NCI-H2029 treated with DMSO at 0.1 percent for 48 hours (cell line): ENCODE results near the gene TOMM34.

ENCODE experiments used
- DNase-seq: peaks from one replicate; lab custom pipeline; 2025; lab: John Stamatoyannopoulos, UW

The TOMM34 gene

DNA sequence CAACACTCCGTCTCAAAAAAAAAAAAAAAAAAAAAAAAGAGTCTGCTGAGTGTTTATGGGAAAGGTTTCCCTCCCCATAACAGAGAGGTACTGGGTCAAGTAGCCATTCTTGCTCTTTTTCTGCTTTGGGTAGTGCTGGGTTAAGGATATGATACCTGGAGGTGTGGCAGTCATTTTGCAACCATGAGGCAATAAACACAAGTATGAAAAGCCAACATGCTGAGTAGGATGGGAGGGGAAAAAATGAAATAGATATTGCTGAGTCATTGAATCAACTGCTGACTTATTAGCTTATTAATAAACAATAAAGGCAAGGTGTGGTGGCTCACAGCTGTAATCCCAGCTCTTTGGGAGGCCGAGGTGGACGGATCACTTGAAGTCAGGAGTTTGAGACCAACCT is 2.3 kb upstream of the TOMM34 start:
- no peak for DNase-seq

GRCh38 chr20:44961870-44962267 is 1.7 kb upstream of the TOMM34 start:
- no peak for DNase-seq

DNA sequence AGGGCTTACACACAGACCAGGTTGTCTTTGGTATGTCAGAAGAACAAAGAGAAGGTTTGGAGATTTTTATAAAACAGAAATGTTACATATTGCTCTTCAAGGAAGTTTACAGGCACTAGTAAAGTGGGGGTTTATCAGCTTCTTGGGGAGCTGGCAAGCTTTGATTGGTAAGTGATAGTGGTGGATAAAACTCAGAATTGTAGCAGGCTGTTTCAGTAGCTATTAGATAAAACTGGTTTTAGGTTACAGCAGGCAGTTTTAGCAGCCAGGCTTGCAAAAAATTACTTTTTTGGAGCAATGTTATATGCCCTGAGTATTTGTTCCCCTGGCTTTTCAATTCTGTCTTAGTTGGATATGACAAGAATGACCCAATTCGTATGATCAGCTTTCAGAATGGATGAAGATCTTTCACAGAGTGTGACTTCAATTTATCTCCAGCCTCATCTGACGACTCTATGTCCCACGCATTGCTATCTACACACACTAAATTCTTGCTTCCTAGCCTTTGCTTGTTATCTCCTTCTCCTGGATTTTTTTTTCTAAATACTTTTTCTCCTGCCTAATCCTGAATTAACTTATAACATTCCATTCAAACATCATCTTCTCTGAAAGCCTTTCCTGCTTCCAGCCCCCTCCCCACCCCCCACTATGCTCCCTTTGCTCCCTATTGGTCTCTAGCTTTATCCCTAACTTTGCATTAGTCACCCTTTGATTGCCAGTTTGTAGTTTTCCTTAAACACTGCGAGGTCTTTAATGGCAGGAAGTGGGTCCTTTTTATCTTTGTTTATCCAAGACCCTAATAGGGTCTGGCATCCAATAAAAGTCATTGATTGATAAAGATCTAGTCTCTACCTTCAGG is 1.0 kb upstream of the TOMM34 start:
- no peak for DNase-seq

GRCh38 chr20:44959638-44960102 is 527 bp downstream of the TOMM34 start:
- no peak for DNase-seq

GRCh38 chr20:44959082-44959637 is 1.0 kb downstream of the TOMM34 start:
- no peak for DNase-seq

GRCh38 chr20:44958276-44958675 is 1.9 kb downstream of the TOMM34 start:
- DNase-seq: no peak

DNA sequence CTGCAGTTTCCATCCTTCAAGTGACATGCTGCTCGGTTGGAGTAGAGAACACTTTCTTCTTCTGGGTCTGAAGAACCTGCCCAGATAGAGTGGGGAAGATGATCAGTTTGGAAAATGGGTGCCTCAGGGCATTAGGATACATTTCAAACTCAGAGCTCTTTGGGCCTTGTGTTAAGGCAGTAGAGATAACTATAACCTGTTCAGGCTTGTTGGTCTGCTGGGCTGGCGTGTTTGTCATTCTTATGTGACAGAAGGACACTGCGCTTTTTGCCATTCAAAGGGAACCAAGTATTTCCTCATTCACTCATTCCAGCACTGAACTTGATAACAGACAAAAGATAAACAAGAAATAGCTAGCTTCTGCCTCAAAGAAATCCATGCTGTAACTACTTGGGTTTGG is 3.8 kb downstream of the TOMM34 start:
- no peak for DNase-seq

- no peak for DNase-seq
Observed at GRCh38 chr20:44955270-44955669, 4.9 kb downstream of the TOMM34 start.

GRCh38 chr20:44954211-44954610 is 6.0 kb downstream of the TOMM34 start:
- no peak for DNase-seq

GRCh38 chr20:44952731-44953130 is 7.5 kb downstream of the TOMM34 start:
- DNase-seq: no peak

GRCh38 chr20:44950368-44950767 is 9.8 kb downstream of the TOMM34 start:
- no peak for DNase-seq

- no peak for DNase-seq
Observed at GRCh38 chr20:44948513-44948912, 11.7 kb downstream of the TOMM34 start.

GRCh38 chr20:44948107-44948506 is 12.1 kb downstream of the TOMM34 start:
- no peak for DNase-seq

DNA sequence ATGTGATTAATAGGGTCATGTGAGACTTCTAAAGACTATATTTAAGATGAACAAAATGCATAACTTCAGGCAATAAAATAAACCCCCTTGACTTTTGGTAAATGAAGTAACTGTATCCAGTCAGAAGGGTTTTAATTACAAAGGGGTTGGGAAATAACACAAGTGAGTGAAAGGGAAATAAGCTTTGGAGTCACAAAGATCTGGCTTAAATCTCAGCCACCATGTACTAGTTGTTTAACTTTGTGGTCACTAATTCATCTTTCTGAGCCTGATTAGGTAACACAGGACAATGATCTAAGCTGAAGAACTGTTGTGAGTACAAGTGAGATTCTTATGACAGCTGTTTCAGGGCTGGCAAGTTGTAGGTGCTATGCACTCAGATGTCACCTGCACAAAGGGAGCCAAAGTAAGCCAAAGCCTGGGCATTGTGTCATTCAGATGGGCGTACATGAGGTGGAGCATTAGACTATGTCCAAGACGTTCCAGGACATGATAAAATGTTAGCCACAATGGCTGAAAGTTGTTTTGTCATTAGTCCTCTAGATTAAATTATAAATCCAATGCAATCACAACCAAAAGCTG is 13.8 kb downstream of the TOMM34 start:
- DNase-seq: no peak

DNA sequence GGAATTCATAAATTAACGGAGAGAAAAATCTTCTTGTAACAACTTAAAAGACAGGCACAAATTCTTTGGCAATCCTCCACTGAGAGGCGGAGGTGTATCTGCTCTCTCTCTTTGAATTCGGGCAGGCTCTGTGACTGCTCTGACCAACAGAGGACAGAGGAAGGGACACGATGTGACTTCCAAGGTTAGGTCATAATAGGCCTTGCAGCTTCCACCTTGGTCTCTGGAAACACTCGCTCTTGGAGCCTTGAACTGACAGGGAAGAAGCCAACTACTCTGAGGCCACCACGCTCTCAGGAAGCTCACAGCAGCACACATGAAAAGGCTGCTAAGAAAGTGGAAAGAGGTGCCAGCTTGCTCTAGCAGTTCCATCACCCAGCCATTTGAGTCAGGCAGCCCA is 14.9 kb downstream of the TOMM34 start:
- DNase-seq: no peak

- DNase-seq: no peak
Observed at GRCh38 chr20:44943828-44944227, 16.4 kb downstream of the TOMM34 start.

DNA sequence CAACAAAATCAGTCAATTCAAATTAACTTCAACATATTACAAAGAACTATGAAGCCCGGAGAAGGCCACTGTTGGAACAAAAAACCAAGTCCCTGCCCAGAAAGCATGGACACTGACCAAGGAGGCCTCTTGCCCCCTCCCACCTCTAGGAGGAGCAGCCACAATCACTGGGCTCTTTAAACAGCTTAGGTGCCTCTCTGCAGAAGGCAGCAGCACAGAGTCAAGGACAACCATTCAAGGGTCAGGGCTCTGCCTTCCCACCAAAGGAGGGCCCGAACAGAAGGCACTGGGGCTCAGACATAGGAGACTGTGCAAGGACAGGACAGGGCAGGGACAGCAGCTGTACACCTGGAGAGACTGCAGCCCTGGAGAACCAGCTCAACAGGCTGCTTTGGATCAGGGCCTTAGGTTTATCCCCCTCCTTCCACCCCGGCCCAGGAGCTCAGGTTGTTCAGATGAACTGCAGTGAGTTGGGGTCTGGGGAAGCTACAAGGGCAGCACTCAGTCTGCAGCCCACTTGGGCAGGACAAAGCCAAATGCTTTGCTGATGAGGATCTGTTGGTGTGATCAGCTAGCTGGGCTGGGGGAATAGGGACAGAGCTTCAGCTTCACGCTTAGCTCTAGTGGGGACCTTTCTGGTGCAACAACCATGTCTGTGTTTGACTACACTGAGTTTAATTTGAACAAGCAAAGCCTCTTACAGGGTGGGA is 17.8 kb downstream of the TOMM34 start:
- DNase-seq: no peak

GRCh38 chr20:44941120-44941691 is 19.0 kb downstream of the TOMM34 start:
- no peak for DNase-seq

DNA sequence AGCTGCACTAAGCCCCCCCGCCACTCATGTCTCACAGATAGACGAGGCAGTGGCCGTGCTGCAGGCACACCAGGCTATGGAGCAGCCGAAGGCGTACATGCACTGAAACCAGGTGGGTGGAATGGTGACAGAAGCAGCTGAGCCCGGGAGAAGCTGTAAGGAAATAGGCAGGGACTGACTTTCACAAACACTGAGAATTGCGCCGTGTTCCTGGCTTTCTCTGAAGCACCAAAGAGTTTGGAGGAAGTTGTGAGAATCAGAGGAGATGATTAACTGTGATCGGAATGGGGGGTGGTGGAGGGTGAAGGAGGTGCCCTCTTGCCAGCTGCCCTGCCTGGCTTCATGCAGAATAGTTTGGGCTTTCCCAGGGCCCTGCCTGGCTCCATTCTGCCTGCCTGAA is 21.6 kb downstream of the TOMM34 start:
- DNase-seq: no peak

GRCh38 chr20:44936510-44936909 is 23.7 kb downstream of the TOMM34 start:
- DNase-seq: no peak

- no peak for DNase-seq
Observed at GRCh38 chr20:44932916-44933315, 27.3 kb downstream of the TOMM34 start.

DNA sequence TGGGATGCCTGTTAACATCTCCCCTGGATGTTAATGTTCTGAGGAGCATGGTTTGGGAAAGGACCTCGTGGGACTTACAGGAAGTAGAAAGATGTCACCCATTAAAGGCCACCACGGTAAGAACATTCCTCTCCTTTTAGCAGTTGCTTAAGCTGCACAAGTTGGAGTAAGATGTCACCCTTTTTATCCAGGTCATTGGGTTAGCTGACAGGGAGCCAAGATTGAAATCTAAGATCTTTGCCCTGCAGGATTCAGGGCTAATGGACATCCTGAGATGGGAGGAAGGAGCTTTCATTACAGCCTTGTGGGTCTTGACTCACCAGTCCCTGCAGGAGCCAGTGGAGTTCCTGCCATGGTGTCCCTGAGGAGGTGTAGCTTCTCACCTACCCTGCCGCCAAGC is 28.3 kb downstream of the TOMM34 start:
- no peak for DNase-seq
